ENCODE data around the gene AOPEP.

DNA sequence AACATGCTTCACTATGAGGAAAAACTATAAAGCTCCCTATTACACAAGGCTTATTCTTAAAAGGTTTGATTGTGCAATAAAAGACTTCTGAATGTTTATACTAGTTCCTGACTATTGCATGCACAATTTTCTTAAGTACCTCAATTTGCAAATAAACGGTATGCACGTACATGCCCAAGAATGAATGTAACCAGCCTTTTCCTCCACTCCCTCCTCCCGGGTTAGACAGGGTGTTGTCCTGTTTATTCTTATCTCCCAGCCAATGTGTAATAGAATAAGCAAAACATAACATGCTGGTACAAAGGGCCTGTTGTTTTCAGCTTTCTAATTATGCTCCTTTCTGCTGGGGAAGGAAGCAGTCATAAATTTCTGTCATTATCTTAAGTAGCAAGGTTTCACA, 79.1 kb downstream of the AOPEP start:
- TF ChIP-seq, protein P1, sequence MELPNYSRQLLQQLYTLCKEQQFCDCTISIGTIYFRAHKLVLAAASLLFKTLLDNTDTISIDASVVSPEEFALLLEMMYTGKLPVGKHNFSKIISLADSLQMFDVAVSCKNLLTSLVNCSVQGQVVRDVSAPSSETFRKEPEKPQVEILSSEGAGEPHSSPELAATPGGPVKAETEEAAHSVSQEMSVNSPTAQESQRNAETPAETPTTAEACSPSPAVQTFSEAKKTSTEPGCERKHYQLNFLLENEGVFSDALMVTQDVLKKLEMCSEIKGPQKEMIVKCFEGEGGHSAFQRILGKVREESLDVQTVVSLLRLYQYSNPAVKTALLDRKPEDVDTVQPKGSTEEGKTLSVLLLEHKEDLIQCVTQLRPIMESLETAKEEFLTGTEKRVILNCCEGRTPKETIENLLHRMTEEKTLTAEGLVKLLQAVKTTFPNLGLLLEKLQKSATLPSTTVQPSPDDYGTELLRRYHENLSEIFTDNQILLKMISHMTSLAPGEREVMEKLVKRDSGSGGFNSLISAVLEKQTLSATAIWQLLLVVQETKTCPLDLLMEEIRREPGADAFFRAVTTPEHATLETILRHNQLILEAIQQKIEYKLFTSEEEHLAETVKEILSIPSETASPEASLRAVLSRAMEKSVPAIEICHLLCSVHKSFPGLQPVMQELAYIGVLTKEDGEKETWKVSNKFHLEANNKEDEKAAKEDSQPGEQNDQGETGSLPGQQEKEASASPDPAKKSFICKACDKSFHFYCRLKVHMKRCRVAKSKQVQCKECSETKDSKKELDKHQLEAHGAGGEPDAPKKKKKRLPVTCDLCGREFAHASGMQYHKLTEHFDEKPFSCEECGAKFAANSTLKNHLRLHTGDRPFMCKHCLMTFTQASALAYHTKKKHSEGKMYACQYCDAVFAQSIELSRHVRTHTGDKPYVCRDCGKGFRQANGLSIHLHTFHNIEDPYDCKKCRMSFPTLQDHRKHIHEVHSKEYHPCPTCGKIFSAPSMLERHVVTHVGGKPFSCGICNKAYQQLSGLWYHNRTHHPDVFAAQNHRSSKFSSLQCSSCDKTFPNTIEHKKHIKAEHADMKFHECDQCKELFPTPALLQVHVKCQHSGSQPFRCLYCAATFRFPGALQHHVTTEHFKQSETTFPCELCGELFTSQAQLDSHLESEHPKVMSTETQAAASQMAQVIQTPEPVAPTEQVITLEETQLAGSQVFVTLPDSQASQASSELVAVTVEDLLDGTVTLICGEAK (IDR thresholded peaks at IDR 0.05): no peak
- TF ChIP-seq, protein P1 (CRISPR knock-in tag; IDR thresholded peaks at IDR 0.05): no peak
- TF ChIP-seq MECOM (CRISPR knock-in tag; IDR thresholded peaks at IDR 0.05) (no peak), NFIC (IDR thresholded peaks at IDR 0.05) (no peak), RUNX1 (IDR thresholded peaks at IDR 0.05; ENCODE audit: low read depth) (no peak), SREBF2 (CRISPR knock-in tag; IDR thresholded peaks at IDR 0.05) (no peak), ARID1B (IDR thresholded peaks at IDR 0.05) (no peak), NCOA2 (IDR thresholded peaks at IDR 0.05; ENCODE audit: partially characterized antibody in 2 of 2) (no peak), SAFB2 (IDR thresholded peaks at IDR 0.05; ENCODE audit: borderline replicate concordance, low read depth, low read length, severe bottlenecking) (no peak), EP300 (IDR thresholded peaks at IDR 0.05; ENCODE audit: low read length) (no peak), ZBTB7A (IDR thresholded peaks at IDR 0.05; ENCODE audit: borderline replicate concordance, control insufficient read depth, low read depth, low read length) (no peak), RAD21 (CRISPR knock-in tag; conservative IDR thresholded peaks at IDR 0.05 in 1 of 2, IDR thresholded peaks at IDR 0.05 in 1 of 2) (no peak), CBX2 (IDR thresholded peaks at IDR 0.05; ENCODE audit: insufficient read depth, low read length, poor library complexity, severe bottlenecking) (no peak)
- TF ChIP-seq, protein P2, sequence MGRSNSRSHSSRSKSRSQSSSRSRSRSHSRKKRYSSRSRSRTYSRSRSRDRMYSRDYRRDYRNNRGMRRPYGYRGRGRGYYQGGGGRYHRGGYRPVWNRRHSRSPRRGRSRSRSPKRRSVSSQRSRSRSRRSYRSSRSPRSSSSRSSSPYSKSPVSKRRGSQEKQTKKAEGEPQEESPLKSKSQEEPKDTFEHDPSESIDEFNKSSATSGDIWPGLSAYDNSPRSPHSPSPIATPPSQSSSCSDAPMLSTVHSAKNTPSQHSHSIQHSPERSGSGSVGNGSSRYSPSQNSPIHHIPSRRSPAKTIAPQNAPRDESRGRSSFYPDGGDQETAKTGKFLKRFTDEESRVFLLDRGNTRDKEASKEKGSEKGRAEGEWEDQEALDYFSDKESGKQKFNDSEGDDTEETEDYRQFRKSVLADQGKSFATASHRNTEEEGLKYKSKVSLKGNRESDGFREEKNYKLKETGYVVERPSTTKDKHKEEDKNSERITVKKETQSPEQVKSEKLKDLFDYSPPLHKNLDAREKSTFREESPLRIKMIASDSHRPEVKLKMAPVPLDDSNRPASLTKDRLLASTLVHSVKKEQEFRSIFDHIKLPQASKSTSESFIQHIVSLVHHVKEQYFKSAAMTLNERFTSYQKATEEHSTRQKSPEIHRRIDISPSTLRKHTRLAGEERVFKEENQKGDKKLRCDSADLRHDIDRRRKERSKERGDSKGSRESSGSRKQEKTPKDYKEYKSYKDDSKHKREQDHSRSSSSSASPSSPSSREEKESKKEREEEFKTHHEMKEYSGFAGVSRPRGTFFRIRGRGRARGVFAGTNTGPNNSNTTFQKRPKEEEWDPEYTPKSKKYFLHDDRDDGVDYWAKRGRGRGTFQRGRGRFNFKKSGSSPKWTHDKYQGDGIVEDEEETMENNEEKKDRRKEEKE (IDR thresholded peaks at IDR 0.05; ENCODE audit: borderline replicate concordance in 1 of 2, control insufficient read depth in 1 of 2, low read depth in 2 of 2, low read length in 1 of 2): no peak
- TF ChIP-seq, protein P3, sequence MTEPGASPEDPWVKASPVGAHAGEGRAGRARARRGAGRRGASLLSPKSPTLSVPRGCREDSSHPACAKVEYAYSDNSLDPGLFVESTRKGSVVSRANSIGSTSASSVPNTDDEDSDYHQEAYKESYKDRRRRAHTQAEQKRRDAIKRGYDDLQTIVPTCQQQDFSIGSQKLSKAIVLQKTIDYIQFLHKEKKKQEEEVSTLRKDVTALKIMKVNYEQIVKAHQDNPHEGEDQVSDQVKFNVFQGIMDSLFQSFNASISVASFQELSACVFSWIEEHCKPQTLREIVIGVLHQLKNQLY (CRISPR knock-in tag; conservative IDR thresholded peaks at IDR 0.05): no peak

Data from K562 (cell line).